ENCODE measurements around the gene ANAPC4. TPM values are rescaled to one million over a fixed set of nuclear protein-coding genes. Genes with fewer than 3 reads are reported as not detected.

Gene ANAPC4
- total RNA-seq, 4 donors from 2014 or later = 14.9 to 32.0 (median 19.2) TPM

DNA sequence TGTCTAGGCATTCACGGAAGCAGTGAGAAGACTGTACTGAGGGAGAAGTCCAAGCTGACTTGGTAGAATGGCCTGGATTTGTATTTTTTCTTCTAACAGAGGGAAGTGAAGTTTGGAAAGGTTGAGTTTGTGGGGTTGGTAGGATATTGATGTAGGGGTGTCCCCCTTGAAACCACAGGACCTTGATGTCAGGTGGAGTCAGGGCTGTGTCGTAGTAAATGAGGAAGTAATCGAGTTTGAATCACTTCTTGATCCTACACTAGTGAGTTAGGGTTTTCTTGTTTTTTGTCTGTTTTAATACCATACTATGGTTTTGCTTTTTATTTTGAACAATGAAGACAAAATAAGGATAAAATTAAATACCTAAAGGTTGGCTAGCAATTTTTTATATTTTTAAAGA is 30.1 kb upstream of the ANAPC4 start:
- intact Hi-C loops (cut with DNase I; ENCODE audit: low total_unique reads) = no loop called here

DNA sequence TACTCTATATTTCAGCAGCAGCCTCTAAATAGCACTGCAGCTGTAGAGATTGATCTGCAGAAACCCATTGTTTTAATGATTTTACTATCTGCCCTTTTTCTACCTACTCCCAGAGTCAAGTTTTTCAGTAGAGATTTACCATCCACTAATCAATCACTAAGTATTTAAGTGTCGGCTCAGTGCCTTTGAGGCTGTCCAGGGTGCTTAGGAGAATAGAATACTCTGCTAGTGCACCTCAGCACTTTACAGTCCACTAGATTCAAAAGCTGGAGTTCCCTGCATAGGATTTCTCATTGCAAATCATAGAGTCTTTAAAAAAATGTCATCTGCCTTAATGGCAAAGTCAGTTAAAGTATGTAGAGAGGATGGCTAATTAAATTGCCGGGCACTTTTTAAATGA is 29.6 kb upstream of the ANAPC4 start:
- intact Hi-C loops (cut with DNase I; ENCODE audit: low total_unique reads) = no loop called here
- TF ChIP-seq, protein P1, sequence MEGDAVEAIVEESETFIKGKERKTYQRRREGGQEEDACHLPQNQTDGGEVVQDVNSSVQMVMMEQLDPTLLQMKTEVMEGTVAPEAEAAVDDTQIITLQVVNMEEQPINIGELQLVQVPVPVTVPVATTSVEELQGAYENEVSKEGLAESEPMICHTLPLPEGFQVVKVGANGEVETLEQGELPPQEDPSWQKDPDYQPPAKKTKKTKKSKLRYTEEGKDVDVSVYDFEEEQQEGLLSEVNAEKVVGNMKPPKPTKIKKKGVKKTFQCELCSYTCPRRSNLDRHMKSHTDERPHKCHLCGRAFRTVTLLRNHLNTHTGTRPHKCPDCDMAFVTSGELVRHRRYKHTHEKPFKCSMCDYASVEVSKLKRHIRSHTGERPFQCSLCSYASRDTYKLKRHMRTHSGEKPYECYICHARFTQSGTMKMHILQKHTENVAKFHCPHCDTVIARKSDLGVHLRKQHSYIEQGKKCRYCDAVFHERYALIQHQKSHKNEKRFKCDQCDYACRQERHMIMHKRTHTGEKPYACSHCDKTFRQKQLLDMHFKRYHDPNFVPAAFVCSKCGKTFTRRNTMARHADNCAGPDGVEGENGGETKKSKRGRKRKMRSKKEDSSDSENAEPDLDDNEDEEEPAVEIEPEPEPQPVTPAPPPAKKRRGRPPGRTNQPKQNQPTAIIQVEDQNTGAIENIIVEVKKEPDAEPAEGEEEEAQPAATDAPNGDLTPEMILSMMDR (IDR thresholded peaks at IDR 0.05) = no peak
- 81 to 89% methylated on average over 2 of the region's 2 CpGs for WGBS, 2 donors

More for the DNA sequence above, 30.1 kb upstream of the ANAPC4 start:
- H3K4me3 ChIP-seq (ENCODE audit: low read depth, poor library complexity, severe bottlenecking) = no peak overlapping the region
- TF ChIP-seq, protein P1 (IDR thresholded peaks at IDR 0.05) = no peak
- no peak for TF ChIP-seq POLR2A (IDR thresholded peaks at IDR 0.05)
- DNase-seq (ENCODE audit: low spot score in 2 of 2) = no peak
- 93 to 95% methylated on average over 3 of the region's 3 CpGs for WGBS, 2 donors

DNA sequence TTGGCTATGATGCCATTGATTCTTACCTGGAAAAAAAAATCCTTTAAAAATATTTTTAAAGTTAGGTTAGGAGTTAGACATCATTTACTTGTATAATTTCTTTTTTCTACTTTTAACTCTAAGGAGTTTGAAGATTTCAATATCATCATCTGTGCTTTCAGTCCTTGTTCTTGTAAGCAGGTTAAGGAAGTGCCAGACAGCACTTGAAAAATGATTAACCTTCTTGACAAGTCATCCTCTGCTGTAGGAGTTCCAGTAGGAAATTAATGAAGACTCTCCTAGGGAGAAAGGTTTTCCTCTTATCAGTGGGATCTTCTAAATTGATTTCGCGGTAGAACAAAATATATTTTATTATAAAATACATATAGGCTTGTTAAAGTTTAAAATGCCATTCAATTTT is 29.1 kb upstream of the ANAPC4 start:
- intact Hi-C loops (cut with DNase I; ENCODE audit: low total_unique reads) = no loop called here
- H3K4me3 ChIP-seq (ENCODE audit: low read depth, poor library complexity, severe bottlenecking) = no peak overlapping the region
- DNase-seq (ENCODE audit: low spot score in 2 of 2) = no peak
- TF ChIP-seq, protein P1 (IDR thresholded peaks at IDR 0.05) = no peak
- no peak for TF ChIP-seq POLR2A (IDR thresholded peaks at IDR 0.05)
- 73 to 97% methylated on average over 2 of the region's 2 CpGs for WGBS, 2 donors

More for the DNA sequence above, 29.6 kb upstream of the ANAPC4 start:
- no peak for DNase-seq (ENCODE audit: low spot score in 2 of 2)
- no peak overlapping the region for H3K4me3 ChIP-seq (ENCODE audit: low read depth, poor library complexity, severe bottlenecking)

DNA sequence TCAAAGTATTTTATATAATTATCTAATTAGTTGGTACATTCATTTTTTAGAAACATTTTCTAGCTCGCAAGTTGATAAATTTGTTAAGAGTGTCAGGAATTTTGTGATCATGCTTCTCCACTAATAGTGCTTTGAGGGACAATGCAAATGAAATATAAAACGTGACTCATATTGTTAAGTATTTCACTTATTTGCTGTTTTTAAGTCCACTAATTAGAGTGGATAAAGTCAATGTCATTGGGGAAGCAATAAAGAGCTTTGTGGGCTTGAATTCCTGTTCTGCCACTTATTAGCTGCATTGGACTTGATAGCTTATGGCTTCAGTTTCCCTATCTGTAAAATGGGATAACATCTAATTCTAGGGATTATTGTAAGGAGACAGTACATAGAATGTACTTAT is 26.5 kb upstream of the ANAPC4 start:
- WGBS, 2 donors = 84 to 87% methylated on average over 2 of the region's 2 CpGs
- no peak for DNase-seq (ENCODE audit: low spot score in 2 of 2)
- TF ChIP-seq, protein P1 (IDR thresholded peaks at IDR 0.05) = no peak
- TF ChIP-seq POLR2A (IDR thresholded peaks at IDR 0.05) = no peak
- H3K4me3 ChIP-seq (ENCODE audit: low read depth, poor library complexity, severe bottlenecking) = no peak overlapping the region
- intact Hi-C loops (cut with DNase I; ENCODE audit: low total_unique reads) = loop anchor here (10.0 kb wide), 1 partner anchor 176 kb away; no protein-coding TSS in a partner anchor

DNA sequence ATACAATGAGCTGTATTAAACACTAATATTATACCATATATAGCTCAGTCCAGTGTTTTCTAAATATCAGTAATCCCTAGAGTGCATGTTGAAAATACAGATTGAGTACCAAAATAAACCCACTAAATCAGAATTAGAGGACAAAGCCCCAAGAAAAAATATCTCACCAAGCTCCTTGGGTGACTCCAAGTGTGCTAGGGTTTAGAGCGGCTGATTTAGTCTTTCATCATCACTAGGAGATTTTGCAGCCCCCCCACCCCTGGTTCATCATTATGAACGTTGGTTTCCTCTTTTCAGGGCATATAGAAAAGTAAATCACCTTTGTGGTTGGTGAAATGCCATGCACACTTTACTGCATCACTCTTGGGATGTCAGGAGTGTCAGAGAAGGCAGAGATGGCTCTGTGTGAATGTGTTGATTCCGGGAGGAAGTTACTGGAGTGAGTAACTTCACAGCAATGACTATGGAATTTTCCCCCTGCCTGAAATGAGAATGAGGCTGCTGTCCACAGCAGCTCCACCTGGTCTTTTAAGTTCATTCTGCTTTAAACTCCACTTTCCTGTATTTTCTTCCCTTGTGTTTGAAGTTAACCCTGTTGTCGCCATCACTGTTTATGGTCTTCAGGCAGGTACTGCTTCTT is 25.2 kb upstream of the ANAPC4 start:
- H3K4me3 ChIP-seq (ENCODE audit: low read depth, poor library complexity, severe bottlenecking) = no peak overlapping the region
- no peak for DNase-seq (ENCODE audit: low spot score in 2 of 2)
- TF ChIP-seq POLR2A (IDR thresholded peaks at IDR 0.05) = no peak
- TF ChIP-seq, protein P1 (IDR thresholded peaks at IDR 0.05) = no peak
- intact Hi-C loops (cut with DNase I; ENCODE audit: low total_unique reads) = loop anchor here (10.0 kb wide), 1 partner anchor 177 kb away; no protein-coding TSS in a partner anchor
- 83 to 88% methylated on average over 4 of the region's 4 CpGs for WGBS, 2 donors

DNA sequence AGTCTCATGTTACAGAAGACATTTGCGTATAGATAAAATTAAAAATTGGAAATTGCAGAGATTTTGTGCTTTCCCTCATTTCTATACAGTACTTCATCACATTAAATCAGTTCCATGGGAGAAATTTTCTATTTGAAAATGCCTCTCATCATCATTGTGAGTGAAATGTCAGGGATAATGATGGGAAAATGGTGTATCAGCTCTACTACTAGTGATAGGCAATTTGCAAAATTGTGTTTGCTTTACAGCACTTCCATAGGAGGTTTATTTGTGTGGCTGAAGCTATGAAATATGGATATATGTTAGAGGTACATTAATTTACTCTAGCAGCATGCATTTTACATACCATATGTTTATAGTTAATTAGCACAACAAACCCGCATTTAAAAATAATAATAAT is 21.0 kb upstream of the ANAPC4 start:
- no peak for DNase-seq (ENCODE audit: low spot score in 2 of 2)
- WGBS, 2 donors = 93 to 99% methylated on average over 2 of the region's 2 CpGs
- no peak overlapping the region for H3K4me3 ChIP-seq (ENCODE audit: low read depth, poor library complexity, severe bottlenecking)
- TF ChIP-seq, protein P1 (IDR thresholded peaks at IDR 0.05) = no peak
- no peak for TF ChIP-seq POLR2A (IDR thresholded peaks at IDR 0.05)
- intact Hi-C loops (cut with DNase I; ENCODE audit: low total_unique reads) = loop anchor here (10.0 kb wide), 1 partner anchor 181 kb away; no protein-coding TSS in a partner anchor
